Hepatic stellate cell (primary cell): ENCODE results near the gene COBL.

Source experiments
- DNase-seq: peaks from one replicate; pipeline ENCODE4 v3.0.0; 2011; ENCODE audit warnings: low spot score

Gene COBL

DNA sequence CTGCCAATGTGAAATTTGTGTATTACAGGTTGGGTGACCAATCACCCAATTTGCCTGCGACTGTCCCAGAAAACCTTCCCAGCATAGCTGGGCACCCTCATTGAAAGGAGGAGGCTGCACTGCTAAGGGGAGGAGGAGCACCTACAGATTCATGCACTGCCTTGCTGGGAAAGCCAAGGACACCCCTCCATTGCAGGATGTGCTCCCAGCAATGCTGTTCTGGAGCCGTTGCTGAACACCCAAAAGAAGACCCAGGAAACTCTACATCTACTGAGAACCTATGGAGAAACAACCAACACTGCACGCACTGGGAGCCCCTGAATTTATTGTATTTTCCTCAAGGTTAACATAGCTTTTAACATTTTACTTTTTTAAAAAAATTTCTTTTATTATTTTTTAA is 295.7 kb downstream of the COBL start:
- DNase-seq: no peak

- no peak for DNase-seq
These were observed 296.4 kb downstream of the COBL start for GRCh38 chr7:51019891-51020870.

DNA sequence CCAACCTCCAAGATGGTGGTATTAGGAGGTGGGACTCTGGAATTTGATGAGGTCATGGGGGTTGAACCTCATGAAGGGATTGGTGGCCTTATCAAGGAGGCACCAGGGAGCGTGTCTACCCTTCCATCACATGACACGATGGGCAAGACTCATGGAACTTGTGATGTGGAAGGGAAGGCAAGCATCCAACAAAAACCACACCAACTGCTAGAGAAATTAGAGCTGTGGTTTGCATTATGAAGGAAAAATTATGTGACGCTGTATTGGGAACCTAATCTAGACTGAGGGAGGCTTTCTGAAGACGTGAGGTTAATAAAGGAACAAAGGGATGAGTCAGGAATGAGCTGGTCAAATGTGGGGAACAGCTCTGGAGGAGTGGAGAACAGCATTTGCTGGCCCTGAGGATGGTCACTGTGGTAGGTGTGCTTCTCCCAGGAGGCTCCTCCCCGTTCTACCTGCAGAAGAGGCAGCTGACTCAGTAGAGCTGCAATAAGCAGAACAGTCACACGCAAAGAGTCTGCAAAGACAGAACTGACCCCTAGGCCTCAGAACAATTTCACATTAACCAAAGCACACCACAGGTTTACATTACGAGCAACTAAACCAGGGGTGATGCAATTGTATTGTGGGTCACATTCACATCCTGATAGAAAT is 297.3 kb downstream of the COBL start:
- DNase-seq: no peak

DNA sequence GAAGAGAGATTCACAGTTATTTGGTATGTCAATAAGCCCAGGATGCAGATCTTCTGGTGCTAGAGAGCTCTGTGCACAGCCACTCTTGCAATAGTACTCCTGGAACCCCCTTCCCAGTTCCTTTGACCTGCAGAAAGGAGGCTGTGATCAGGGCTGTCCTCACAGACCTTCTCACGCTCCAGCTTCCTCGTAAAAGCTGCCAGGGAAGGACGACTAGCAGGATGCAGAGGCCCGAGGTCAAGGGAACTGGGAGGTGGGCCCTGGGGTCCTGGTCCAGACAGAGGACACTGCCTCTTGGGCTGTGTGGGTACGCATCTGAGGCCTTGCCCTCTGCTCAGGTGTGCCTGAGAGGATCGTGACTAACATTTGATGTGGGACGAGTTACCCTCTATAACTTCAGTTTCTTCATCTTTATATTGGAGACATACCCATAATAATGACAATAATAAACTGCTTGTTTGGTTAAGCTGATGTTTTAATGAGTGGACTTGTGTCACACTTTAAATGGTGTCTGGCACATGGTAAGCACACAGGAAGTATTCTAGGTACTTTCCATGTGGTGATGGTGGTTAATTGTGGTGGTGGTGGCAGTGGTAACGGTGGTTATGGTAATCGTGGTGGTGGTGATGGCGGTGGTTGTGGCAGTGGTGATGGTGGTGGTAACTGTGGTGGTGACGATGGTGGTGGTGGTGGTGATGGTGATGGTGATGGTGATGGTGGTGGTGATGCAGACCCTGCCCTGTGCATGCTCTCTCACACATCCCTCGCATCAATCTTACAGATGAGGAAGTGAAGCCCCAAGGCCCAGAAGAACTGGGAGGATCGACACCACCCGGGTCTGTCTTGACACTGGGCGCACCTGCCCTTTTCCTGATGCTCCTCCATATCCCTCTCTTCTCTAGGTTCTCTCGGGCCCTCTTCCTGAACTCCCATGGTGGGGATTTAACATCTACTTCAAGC is 298.8 kb downstream of the COBL start:
- no peak for DNase-seq

DNA sequence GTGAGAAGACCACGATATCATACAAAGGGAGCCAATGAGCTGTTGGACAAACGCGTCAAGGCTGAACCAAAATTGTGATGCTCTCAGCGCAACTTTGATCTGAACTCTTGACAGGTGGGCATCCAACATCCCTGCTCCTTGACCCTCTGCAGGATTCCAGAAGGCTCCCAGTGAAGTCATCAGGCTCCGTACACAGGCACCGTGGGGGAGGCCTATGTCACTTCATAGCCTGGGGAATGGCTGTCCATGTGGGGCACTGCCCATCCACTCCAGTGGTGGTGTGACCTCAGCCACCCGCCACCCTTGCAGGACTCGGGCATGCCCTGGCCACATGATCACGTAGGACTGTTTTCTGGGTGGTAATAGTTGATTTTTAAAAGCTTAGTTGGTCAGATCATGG is 300.1 kb downstream of the COBL start:
- DNase-seq: no peak

DNA sequence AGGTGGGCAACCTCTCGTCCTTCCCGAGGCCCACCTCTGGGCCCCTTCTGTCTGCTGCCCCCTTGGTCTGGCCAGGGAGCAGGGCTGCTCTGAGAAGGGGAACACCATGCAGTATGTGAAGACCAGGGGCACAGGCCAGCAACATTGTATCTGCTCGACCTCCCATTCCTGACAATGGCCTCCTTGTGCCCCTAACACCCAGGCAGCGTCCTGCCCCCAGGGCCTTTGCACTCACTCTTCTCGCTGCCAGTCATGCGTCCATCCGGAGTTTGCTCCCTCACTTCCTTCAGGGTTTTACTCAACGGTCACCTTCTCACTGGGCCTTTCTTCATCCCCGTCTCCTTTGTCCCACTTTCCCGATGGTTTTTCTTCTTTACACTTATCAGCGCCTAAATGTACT is 301.0 kb downstream of the COBL start:
- DNase-seq: no peak

DNA sequence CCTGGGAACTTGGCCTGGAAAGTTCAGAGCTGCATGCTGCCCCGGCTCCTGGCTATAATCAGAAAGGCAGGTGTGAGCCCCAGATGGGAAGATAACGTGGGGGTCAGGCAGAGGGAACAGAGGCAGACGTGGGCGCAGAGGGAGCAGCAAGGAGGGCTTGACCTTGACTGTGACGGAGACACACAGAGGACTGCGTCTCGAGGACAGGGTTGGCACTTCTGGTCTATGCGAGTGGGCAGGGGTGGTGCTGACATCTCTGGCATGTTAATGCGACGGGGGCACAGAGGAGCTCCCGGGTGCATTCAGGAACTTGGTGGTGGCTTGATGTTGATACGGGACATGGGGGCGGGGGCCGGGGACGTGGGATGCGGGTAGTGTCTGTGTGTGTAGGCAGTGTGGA is 301.8 kb downstream of the COBL start:
- DNase-seq: no peak

DNA sequence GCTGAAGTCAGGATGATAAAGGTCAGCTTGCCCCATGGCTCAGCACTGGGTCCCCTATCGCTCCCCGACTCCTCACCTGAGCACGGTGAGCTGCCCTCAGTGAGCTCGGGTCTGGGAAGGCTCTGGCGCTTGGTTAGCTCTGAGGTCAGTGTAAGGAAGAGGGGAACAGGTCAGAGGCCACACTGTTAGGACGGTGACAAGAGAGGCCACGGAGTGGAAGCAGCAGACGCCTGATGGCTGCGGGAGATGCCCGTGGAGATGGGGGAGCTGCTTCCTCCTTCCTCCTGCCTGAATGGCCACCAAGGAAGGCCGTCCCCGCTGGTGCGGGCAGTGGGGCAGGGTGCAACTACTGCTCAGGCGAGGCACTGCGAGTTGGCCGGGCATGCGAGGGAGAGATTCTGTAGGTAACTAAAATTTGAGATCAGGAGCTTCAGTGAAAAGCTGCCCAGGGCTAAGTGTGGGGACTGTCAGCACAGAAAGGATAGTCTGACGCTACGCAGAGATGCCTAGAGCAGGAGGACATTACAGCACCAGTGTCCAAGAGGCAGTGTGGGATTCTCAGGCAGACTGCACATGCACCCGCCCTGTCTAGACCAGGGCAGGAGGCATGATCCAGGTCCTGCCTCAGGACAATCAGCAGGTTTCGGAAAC is 302.6 kb downstream of the COBL start:
- no peak for DNase-seq

DNA sequence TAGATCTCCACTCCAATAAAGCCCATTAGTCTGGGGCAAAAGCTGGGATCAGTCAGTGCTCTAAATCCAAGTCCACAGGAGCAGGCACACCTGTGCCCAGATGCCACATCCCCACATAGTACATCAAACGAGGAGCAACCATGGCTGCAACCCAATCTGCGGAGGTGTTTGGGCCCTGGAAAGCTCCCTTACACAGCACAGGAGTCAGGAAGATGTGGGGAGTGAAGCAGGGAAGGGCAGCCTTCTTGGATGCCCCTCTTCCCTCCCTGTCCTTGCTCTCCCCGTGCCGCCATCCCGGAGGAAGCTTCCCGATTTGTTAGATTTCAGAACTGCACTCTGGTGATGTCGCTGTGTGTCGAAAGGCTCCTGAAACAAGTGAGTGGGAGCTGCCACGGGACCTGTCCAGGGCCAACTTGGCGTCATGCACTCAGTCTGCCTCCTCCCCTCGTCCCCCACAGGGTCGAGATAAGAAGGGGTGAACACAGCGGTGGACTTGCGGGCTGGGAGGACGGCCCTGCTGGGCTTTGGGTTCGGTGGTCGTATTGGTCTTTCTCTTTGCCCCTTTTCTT is 303.3 kb downstream of the COBL start:
- no peak for DNase-seq

DNA sequence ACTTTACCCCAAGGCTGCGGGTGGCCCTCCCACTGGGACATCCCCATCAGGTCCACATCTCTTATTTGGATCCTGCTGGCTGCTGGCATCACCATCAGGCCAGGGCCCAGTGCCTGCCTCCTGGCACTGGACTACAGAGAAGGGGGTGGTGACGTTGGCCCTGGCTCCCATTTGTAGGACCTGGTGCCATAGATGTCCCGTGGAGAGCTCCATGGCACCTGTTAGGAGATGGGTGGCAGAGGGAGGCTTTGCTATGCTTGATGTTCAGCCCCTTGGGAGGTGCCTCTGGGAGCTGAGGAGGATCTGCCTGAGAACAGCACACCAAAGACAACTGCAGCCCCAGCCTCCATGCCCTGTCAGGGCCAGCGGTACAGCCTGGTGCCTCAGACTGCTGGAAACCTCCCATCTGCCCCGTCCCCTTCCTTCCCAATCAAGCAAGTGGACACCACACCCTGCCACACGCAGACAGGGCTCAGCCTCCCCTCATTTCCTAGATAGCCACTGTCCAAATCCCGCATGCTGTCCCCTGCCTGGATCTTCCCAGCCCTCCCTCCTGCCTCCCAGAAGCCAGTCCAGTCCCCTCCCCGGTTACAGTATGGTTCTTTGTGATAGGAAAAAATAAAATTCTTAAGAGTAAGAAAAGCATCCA is 303.9 kb downstream of the COBL start:
- no peak for DNase-seq

DNA sequence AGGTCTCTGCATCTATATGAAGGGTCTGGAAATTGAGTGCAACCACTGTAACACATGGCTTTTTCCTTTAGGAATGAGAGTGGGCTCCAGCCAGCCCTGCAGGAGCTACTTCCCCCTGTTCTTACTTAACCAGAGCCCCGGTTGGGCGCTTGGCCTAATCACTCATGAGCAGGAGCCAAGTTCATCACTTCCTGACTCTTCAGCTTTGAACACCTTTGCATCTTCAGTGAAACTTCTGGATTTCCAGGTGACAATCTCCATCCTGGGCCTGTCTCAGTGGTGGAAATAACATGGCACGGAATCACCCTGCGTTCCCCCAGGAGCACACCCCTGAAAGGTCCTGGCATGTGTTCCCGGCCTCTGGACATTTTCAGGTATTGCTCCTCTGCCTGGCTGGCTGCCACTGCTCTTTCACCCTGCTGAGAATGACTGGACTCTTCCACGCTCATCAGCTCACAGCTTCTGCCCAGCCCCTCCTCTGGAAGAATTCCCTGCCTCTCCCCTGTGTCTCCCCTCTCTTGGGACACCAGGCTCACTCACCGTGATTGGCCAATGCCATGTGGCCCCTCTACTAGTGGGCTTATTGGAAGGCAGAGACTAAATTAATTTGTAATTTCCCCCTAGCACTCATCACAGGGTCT is 304.8 kb downstream of the COBL start:
- no peak for DNase-seq

GRCh38 chr7:51010534-51010933 is 306.1 kb downstream of the COBL start:
- DNase-seq: no peak

GRCh38 chr7:51009716-51010496 is 306.7 kb downstream of the COBL start:
- DNase-seq: no peak

DNA sequence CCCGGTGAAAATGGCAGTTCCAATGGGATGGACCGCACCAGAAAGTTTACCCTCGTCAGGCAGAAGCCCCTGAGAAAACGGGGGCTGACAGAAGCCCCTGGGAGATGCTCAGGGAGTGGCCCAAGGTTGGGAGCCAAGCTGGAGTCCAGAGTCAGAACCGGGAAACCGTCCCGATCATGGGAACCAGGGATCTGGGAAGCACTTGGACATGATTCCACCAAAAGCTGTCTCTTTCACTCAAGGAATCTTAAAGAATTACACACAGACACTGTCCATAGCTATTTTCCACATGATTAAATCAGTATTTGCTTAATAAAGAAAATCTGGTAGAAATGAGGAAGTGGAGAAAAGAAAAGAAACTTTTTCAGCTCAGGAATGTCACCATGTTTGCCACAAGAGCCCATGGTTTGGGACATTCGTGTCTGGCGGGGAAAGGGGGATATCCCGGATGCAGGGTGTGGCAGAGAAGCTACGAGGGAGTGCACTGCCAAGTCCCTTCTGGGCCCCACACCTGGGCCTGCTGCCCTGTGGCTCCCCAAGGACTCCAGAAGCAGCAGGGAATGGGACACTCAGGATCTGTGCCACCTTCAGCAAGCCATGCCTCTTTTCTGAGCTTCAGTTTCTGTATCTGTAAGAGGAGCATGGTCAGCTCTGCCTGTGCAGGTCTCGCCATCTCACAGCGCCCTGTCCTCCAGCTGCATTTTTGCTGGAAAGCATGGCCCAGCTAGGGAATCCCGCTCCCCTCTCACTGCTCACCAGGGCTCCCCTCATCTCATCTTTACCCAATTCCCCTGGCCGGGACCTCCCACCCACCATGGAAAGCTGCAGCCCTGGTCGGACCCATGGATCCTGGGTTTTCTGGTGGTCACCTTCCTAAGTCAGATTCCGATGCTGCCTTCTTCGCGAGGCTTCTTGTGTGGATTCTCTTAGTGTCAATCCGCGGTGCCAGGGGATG is 308.8 kb downstream of the COBL start:
- DNase-seq: no peak

DNA sequence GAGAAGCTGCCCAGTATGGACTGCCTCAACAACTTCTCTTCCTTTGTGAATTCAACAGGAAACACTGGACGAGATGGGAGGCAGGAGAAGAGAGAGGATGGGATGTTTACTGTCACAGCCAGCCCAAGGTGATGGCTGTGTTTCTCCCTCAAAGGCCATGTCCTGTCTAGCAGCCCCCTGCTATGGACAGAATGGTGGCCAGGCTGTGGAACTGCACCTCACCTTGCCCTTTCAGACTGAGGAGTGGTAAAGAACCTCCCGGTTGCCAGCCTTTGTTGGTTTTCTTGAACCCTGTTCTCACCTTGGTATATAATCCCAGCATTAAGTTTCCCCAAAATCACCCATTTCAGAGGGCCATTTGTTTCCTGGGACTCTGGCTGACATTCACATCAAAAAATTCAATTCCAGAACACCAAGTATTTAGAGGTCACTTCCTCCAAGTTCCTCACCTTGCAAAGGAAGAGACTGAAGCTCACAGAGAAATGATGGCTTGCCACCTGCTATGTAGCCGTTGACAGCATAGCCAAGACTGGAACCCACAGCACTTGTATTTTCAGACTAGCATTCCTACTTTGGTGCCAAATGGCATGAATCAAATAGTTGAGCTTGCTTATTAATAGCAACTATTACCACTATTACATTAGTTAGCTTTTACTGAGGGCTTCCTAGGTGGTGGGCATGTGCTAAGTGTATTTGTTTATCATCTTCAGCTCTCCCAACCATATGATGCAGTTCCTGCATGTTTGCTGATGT is 309.9 kb downstream of the COBL start:
- no peak for DNase-seq

- no peak for DNase-seq
These were observed 311.5 kb downstream of the COBL start for GRCh38 chr7:51005074-51005473.

DNA sequence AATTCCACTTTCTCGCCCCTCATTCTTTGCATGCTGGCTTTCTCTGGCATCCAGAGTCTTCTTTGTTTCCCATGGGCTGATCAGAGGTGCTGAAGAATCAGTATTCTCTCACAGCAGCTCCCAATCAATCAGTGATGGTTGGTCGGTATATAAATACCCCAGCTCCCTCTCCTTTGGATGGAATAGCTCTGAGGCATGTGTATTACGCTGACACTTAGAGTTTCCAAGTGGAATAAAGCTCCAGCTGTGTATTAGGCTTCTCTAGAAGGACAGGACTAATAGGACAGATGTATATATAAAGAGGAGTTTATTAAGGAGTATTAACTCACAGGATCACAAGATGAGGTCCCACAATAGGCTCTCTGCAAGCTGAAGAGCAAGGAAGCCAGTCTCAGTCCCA is 315.7 kb downstream of the COBL start:
- no peak for DNase-seq
